Aorta (tissue), 5 donors: ENCODE measurements around the gene NCKAP5L. TPM values are rescaled to one million over a fixed set of nuclear protein-coding genes. Genes with fewer than 3 reads are reported as not detected.

ENCODE experiments used
- ATAC-seq: fragments of 200-7000 bp; cut with Tn5 transposase; one replicate; pipeline ENCODE4 v1.9.1; 2022; ENCODE audit warnings: moderate library complexity; ENCODE audit not compliant: low FRiP score
- DNase-seq, 2 donors: peaks; one replicate each; pipeline ENCODE4 v3.0.0-alpha.2; 2020
- H3K27ac ChIP-seq, 2 donors: one replicate each; pipeline ENCODE4 v1.5.1; 2013; ENCODE audit warnings: low read length in 2 of 2, mild to moderate bottlenecking in 2 of 2, moderate library complexity in 2 of 2, control low read depth in 1 of 2, inconsistent platforms in 1 of 2, low read depth in 1 of 2
- H3K27me3 ChIP-seq, 2 donors: one replicate each; pipeline ENCODE4 v1.6.1; 2013; ENCODE audit warnings: control low read depth in 1 of 2, low read length in 1 of 2, mild to moderate bottlenecking in 1 of 2, moderate library complexity in 1 of 2; ENCODE audit not compliant: insufficient read depth in 2 of 2, control insufficient read depth in 1 of 2
- H3K36me3 ChIP-seq, 2 donors: one replicate each; pipeline ENCODE4 v1.6.1; 2013; ENCODE audit warnings: control low read depth in 1 of 2, low read length in 1 of 2, mild to moderate bottlenecking in 1 of 2; ENCODE audit not compliant: insufficient read depth in 2 of 2, control insufficient read depth in 1 of 2
- H3K4me1 ChIP-seq, 2 donors: one replicate each; pipeline ENCODE4 v1.6.1; 2013; ENCODE audit warnings: low read length in 2 of 2, control low read depth in 1 of 2, mild to moderate bottlenecking in 1 of 2, moderate library complexity in 1 of 2; ENCODE audit not compliant: insufficient read depth in 2 of 2, control insufficient read depth in 1 of 2
- H3K4me3 ChIP-seq, 2 donors: one replicate each; pipeline ENCODE4 v1.5.1; 2013; ENCODE audit warnings: low read length in 2 of 2, control low read depth in 1 of 2, mild to moderate bottlenecking in 1 of 2
- H3K9me3 ChIP-seq: one replicate; pipeline ENCODE4 v1.6.1; 2013; ENCODE audit warnings: mild to moderate bottlenecking, low read length; ENCODE audit not compliant: control insufficient read depth
- WGBS, 2 donors: extraction: QIAGEN DNeasy Blood & Tissue Kit; methylation state at CpG; one replicate each; pipeline ENCODE4 v1.1.7; 2013; 5-methylcytosine and 5-hydroxymethylcytosine counted together
- intact Hi-C, 2 donors: fragments of 100-400 bp; cut with DNase I; formaldehyde crosslinking; loops; one replicate each; pipeline versions ENCODE4 v1.14.2 to v1.15.0; 2022
- polyA plus RNA-seq, 2 donors: library from polyadenylated mRNA; stranded (reverse); fragments of 200-250 nt; gene quantifications; one replicate each; pipeline ENCODE4 v1.2.3, GENCODE V29; 2013
- total RNA-seq, 2 donors: library from RNA; stranded (reverse); fragmentation: NEBNext Ultra II Directional; extraction: Animal tissue kit (Norgen Biotek cat#: 25700); gene quantifications; one replicate each; pipeline ENCODE4 v1.2.1, GENCODE V29; 2021
- donor health status: healthy with polysubstance abuse.
- donor health status: Bipolar disorder and iron deficiency.
- donor health status: DM: no; HTN: no; CAD: no.
- donor health status: DM: no; HTN: no; CAD: no.
- donor health status: DM: yes; HTN: yes; CAD: no.

The NCKAP5L gene
- total and polyA plus RNA-seq, 4 donors, result 3.5 to 38.7 (median 18.5) TPM

- ATAC-seq (no peak), DNase-seq (peak in 1 of 2 donors; percentile 63)
- H3K4me1 ChIP-seq, result no peaks in the 10 kb centered on the region
- intact Hi-C loops, result no loop called here
- no peak overlapping the region for H3K4me3 ChIP-seq
- H3K27ac ChIP-seq, result no peak overlapping the region
- H3K27me3 ChIP-seq, result no peaks in the 10 kb centered on the region
- no peaks in the 10 kb centered on the region for H3K9me3 ChIP-seq
- peaks cover 0 to 2% of the 10 kb centered on the region in 2 donors for H3K36me3 ChIP-seq
- WGBS, 2 donors, result 85 to 91% methylated on average over 12 of the region's 12 CpGs
Measured at GRCh38 chr12:49795654-49796105, 32.5 kb downstream of the NCKAP5L start.

DNA sequence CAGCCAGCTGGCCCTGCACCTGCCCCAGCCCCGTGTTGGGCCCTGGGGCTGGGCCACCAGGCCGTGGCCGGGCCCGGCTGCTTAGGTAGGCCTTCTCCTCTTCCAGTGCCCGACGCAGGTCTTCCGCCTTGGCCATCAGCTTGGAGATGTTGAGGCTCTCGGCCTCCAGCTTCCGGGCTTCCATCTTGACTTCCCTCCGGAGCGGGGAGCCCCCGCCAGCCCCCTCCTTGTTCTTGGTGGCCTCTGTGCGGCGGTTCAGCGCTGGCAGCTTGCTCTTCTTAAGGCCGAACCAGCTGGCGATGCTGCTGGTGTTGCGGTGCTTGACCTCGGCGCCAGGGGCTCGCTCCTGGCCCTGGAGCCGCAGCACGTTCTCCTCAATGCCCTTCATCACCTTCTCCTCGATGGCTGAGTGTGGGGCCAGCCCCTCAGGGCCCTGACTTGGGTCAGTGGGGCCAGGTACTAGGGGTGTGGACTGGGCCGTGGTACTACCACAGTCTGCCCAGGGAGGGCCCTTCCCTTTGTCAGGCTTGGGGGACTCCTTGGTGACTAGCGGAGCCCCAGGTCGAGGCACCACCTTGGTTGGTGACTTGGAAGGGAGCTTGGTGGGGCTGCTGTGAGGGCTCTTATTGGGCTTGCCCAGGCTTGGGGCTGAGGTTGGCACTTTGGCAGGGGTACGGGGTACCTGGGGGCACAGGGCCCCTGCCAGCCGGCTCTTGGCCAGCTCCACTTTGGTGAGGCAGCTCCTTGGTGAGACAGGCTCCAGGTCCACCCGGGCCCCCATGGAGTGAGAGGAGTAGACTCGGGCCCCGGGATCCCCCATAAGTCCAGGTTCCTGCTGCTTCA lies 33.2 kb downstream of the NCKAP5L start:
- 90% methylated on average over 31 to 32 of the region's 32 CpGs for WGBS, 2 donors
- Histone ChIP-seq H3K4me1 (no peaks in the 10 kb centered on the region), H3K36me3 (peaks cover 0 to under 1% of the 10 kb centered on the region in 2 donors), H3K27ac (no peak overlapping the region), H3K27me3 (no peaks in the 10 kb centered on the region), H3K9me3 (no peaks in the 10 kb centered on the region), H3K4me3 (no peak overlapping the region)
- DNase-seq (peak in 1 of 2 donors; percentile 69), ATAC-seq (no peak)
- intact Hi-C loops, result no loop called here

- Histone ChIP-seq H3K27ac (no peak overlapping the region), H3K27me3 (no peaks in the 10 kb centered on the region), H3K4me1 (no peaks in the 10 kb centered on the region), H3K36me3 (no peaks in the 10 kb centered on the region), H3K9me3 (no peaks in the 10 kb centered on the region), H3K4me3 (no peak overlapping the region)
- ATAC-seq (no peak), DNase-seq (peak in 1 of 2 donors; percentile 53)
- intact Hi-C loops, result no loop called here
- 88 to 92% methylated on average over 5 of the region's 5 CpGs for WGBS, 2 donors
Measured at GRCh38 chr12:49794021-49794420, 34.2 kb downstream of the NCKAP5L start.

DNA sequence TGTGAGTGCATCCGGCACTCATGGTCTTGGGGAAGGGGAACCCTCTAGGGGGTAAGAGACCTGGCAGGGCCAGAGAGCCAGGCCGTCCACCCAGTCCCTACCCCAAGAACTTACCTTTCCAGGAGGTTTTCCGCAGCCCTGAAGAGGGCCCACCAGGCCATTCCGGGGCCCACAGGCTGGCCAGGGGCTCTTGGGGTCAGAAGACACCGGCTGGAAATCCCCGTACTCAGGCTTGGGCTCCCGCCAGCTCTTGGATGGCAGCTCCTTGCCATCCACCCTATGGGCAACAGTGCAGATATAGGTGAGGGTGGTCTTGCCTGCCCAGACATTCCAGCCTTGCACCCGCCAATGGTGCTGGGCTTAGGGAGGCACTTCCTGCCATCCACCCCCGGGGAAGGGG lies 34.6 kb downstream of the NCKAP5L start:
- Histone ChIP-seq H3K36me3 (no peaks in the 10 kb centered on the region), H3K4me1 (no peaks in the 10 kb centered on the region), H3K27ac (no peak overlapping the region), H3K4me3 (no peak overlapping the region), H3K27me3 (no peaks in the 10 kb centered on the region), H3K9me3 (no peaks in the 10 kb centered on the region)
- intact Hi-C loops, result no loop called here
- 85 to 89% methylated on average over 9 of the region's 9 CpGs for WGBS, 2 donors
- ATAC-seq (no peak), DNase-seq (peak in 1 of 2 donors; percentile 58)

GRCh38 chr12:49792976-49793580 lies 35.1 kb downstream of the NCKAP5L start:
- Histone ChIP-seq H3K27me3 (no peaks in the 10 kb centered on the region), H3K27ac (no peak overlapping the region), H3K4me1 (no peaks in the 10 kb centered on the region), H3K36me3 (no peaks in the 10 kb centered on the region), H3K9me3 (no peaks in the 10 kb centered on the region), H3K4me3 (no peak overlapping the region)
- no peak for ATAC-seq
- 87% methylated on average over 9 to 11 of the region's 11 CpGs for WGBS, 2 donors
- no peak for DNase-seq
- intact Hi-C loops, result no loop called here

GRCh38 chr12:49792181-49792970 lies 35.8 kb downstream of the NCKAP5L start:
- WGBS, 2 donors, result 89 to 91% methylated on average over 19 to 20 of the region's 20 CpGs
- no peaks in the 10 kb centered on the region for H3K36me3 ChIP-seq
- intact Hi-C loops, result no loop called here
- ATAC-seq (no peak), DNase-seq (peak in 1 of 2 donors; percentile 38)
- no peaks in the 10 kb centered on the region for H3K4me1 ChIP-seq
- H3K27ac ChIP-seq, result no peak overlapping the region
- no peaks in the 10 kb centered on the region for H3K27me3 ChIP-seq
- no peak overlapping the region for H3K4me3 ChIP-seq
- no peaks in the 10 kb centered on the region for H3K9me3 ChIP-seq

DNA sequence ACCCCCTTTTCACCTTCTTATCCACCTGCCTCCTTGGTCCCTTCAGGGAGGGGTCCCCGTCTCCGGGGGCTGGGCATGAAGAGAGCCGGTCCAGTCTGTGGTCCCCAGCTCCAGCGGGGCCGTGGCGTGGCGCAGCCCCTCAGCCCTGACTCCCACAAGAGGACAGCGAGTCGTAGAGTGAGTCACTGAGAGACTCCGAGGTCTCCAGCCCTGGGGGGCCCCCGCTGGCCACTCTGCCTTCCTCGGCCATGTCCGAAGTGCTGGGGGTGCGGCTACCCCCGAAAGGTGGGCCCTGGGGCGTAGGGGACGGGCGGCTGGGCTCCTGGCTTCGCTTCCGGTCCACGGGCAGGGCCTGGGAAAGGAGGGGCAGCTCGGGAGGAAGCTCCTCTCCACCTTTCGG lies 36.5 kb downstream of the NCKAP5L start:
- no peak overlapping the region for H3K27ac ChIP-seq
- ATAC-seq (no peak), DNase-seq (peak in 1 of 2 donors; percentile 41)
- H3K36me3 ChIP-seq, result no peaks in the 10 kb centered on the region
- no peaks in the 10 kb centered on the region for H3K27me3 ChIP-seq
- no peaks in the 10 kb centered on the region for H3K9me3 ChIP-seq
- H3K4me1 ChIP-seq, result no peaks in the 10 kb centered on the region
- intact Hi-C loops, result no loop called here
- 89 to 91% methylated on average over 23 of the region's 23 CpGs for WGBS, 2 donors
- H3K4me3 ChIP-seq, result no peak overlapping the region

GRCh38 chr12:49790741-49791555 lies 37.3 kb downstream of the NCKAP5L start:
- intact Hi-C loops, result no loop called here
- peak in 1 of 2 donors; percentile 29 for DNase-seq
- no peaks in the 10 kb centered on the region for H3K4me1 ChIP-seq
- no peak for ATAC-seq
- H3K27ac ChIP-seq, result no peak overlapping the region
- no peaks in the 10 kb centered on the region for H3K27me3 ChIP-seq
- H3K4me3 ChIP-seq, result no peak overlapping the region
- no peaks in the 10 kb centered on the region for H3K9me3 ChIP-seq
- 74 to 76% methylated on average over 22 of the region's 22 CpGs for WGBS, 2 donors
- no peaks in the 10 kb centered on the region for H3K36me3 ChIP-seq
